ENCODE measurements around the gene ELOB. TPM values are rescaled to one million over a fixed set of nuclear protein-coding genes. Genes with fewer than 3 reads are reported as not detected.
A peak's percentile ranks its signal among the peaks of the same experiment; 100 is the strongest.

The ELOB gene
- total RNA-seq, 1 experiment from 2014 or later: 319 TPM

GRCh38 chr16:2770057-2770951 is 6.8 kb downstream of the ELOB start:
- H2BK15ac ChIP-seq (ENCODE audit: low read depth, low read length): no peak overlapping the region
- H3K23ac ChIP-seq (ENCODE audit: insufficient read length, low read depth, low read length): no peak overlapping the region
- H3K4me1 ChIP-seq (ENCODE audit: insufficient read depth, low read length): no peaks in the 10 kb centered on the region
- H3T11ph ChIP-seq (ENCODE audit: low read length): no peak overlapping the region
- H3K18ac ChIP-seq (ENCODE audit: insufficient read length, low read depth, low read length): no peak overlapping the region
- Mint-ChIP-seq H3K4me3 (peak overlapping the region in 1 of 2 experiments; percentile 35; a peak in 2 of 5 replicates), H3K36me3 (ENCODE audit: insufficient read depth in 1 of 3, low read depth in 3 of 3) (peaks cover 63 to 98% (median 95%) of the 10 kb centered on the region in 3 experiments), H3K9me3 (peaks cover 5 to 9% of the 10 kb centered on the region in 2 experiments; a peak in 4 of 5 replicates), H3K27me3 (ENCODE audit: low read depth) (peaks cover 4% of the 10 kb centered on the region), H3K4me1 (peaks cover 10 to 34% of the 10 kb centered on the region in 2 experiments; a peak in 3 of 4 replicates), H3K27ac (peak overlapping the region; percentile 33 to 92 (median 90); a peak in 5 of 7 replicates)
- no peak overlapping the region for H2AK5ac ChIP-seq (ENCODE audit: insufficient read length, low read length)
- no CpG with 5 or more reads among the region's 32 CpGs for whole genome bisulfite sequencing (ENCODE audit: extremely low coverage, insufficient read length, low lambda C conversion rate)
- H4K20me1 ChIP-seq (ENCODE audit: control insufficient read depth, insufficient read depth, insufficient read length): no peaks in the 10 kb centered on the region
- H3K56ac ChIP-seq (ENCODE audit: insufficient read length, low read depth, low read length): no peak overlapping the region
- no peak overlapping the region for H4K5ac ChIP-seq (ENCODE audit: insufficient read length, low read depth, low read length)
- TF ChIP-seq CTCF (conservative IDR thresholded peaks at IDR 0.05): peak; percentile 24; the same call in 2 of the 3 replicates
- H3K4ac ChIP-seq (ENCODE audit: low read depth, low read length): no peak overlapping the region
- DNase-seq: no peak
- no peak overlapping the region for H3K9ac ChIP-seq (ENCODE audit: extremely low read depth, insufficient read length, low read length)
- H3K79me2 ChIP-seq (ENCODE audit: insufficient read depth, low read length): no peaks in the 10 kb centered on the region; the same call in 1 of the 2 replicates
- no peaks in the 10 kb centered on the region for H3K9me3 ChIP-seq (ENCODE audit: control insufficient read depth, low read depth, low read length)
- no peak overlapping the region for H4K8ac ChIP-seq (replicated peaks; ENCODE audit: insufficient read length, low read depth, low read length)
- H3K27me3 ChIP-seq (ENCODE audit: insufficient read depth, low read length): no peaks in the 10 kb centered on the region
- no peak overlapping the region for H2BK12ac ChIP-seq (ENCODE audit: insufficient read length, low read depth, low read length)
- no peak overlapping the region for H2BK120ac ChIP-seq (ENCODE audit: low read depth, low read length, poor library complexity, severe bottlenecking)
- no peak overlapping the region for H2BK5ac ChIP-seq (ENCODE audit: insufficient read length, low read length)
- no peak overlapping the region for H3K27ac ChIP-seq (ENCODE audit: insufficient read length, low read depth, low read length)
- no peak overlapping the region for H3K14ac ChIP-seq (ENCODE audit: insufficient read depth, low read length)
- no peak overlapping the region for H3K4me2 ChIP-seq (ENCODE audit: insufficient read depth, insufficient read length, low read length)
- H4K91ac ChIP-seq (ENCODE audit: insufficient read length, low read depth, low read length): no peak overlapping the region
- no peak overlapping the region for H2BK20ac ChIP-seq (ENCODE audit: low read depth, low read length, poor library complexity, severe bottlenecking)
- H2AFZ ChIP-seq (ENCODE audit: low read length): no peak overlapping the region
- peaks cover 10% of the 10 kb centered on the region for H3K79me1 ChIP-seq (ENCODE audit: insufficient read depth, low read depth, low read length, poor library complexity, severe bottlenecking)
- no peaks in the 10 kb centered on the region for H3K23me2 ChIP-seq (ENCODE audit: insufficient read length, low read depth, low read length, poor library complexity, severe bottlenecking)
